Heart left ventricle (tissue), 13 donors: ENCODE results near the gene MKLN1.

Source experiments
- POLR2A ChIP-seq, 2 donors: fragments of 450-650 bp; IDR thresholded peaks; one replicate each; pipeline ENCODE4 v1.6.1; 2017; ENCODE audit warnings: antibody characterized with exemption in 2 of 2, mild to moderate bottlenecking in 2 of 2, moderate library complexity in 2 of 2
- TF ChIP-seq, protein P1 (sequence below), 12 donors: fragments of 200-600 bp; sonication (generic) in 4 of 12; IDR thresholded peaks; one replicate each; pipeline versions ENCODE4 v1.5.0 to v1.8.0; 2018 to 2022; ENCODE audit warnings: antibody characterized with exemption in 12 of 12, mild to moderate bottlenecking in 5 of 12
- donor health status: ischemic (EF 13 %, LVEDD 7.1; RV severe dilation, severe dysfunction).
- donor health status: DM: no; HTN: yes; CAD: no.
- donor health status: DM: no; HTN: no; CAD: no.
- donor health status: ischemic (EF 25% LVEDD 6.9; RV normal size, moderate dysfunction).
- donor health status: ischemic (EF 25% LVEDD 5.7; RV mildly dilated, moderate dysfunction).
- donor health status: ischemic (EF 35%, LVEDD 5.7; RV mildly dilated, moderate dysfunction).
- donor health status: nonischemic (EF 11% LVEDD 7.7; RV severe dilation, severe dysfunction).
- donor health status: DM: yes; HTN: yes; CAD: no.
- donor health status: PGD.
- donor health status: ischemic (EF 29% LVEDD 5.4; RV normal size, mild dysfunction).
- donor health status: nonischemic (EF 23%, LVEDD 6.1; RV moderate dilation, normal function).

DNA sequence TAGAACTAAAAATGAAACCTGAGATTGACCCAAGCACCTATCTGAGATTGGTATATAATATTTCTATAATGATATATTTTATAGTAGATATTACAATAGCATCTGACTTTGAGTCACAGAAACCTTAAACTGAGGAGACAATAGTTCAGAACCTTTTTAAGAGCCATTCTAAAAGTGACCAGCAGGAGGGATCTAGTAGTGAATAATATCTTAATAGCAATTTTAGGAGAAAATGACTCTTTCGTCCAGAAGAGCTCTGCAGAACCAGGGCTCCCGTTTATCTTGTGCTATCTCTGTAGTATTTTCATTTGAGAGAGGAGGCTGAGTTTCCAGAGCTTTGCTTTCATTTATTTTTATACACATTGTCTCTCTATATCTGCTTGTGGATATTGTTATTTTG is 160.7 kb downstream of the MKLN1 start:
- TF ChIP-seq, protein P1, sequence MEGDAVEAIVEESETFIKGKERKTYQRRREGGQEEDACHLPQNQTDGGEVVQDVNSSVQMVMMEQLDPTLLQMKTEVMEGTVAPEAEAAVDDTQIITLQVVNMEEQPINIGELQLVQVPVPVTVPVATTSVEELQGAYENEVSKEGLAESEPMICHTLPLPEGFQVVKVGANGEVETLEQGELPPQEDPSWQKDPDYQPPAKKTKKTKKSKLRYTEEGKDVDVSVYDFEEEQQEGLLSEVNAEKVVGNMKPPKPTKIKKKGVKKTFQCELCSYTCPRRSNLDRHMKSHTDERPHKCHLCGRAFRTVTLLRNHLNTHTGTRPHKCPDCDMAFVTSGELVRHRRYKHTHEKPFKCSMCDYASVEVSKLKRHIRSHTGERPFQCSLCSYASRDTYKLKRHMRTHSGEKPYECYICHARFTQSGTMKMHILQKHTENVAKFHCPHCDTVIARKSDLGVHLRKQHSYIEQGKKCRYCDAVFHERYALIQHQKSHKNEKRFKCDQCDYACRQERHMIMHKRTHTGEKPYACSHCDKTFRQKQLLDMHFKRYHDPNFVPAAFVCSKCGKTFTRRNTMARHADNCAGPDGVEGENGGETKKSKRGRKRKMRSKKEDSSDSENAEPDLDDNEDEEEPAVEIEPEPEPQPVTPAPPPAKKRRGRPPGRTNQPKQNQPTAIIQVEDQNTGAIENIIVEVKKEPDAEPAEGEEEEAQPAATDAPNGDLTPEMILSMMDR (IDR thresholded peaks at IDR 0.05) = peak in 10 of 12 donors; percentile 13 to 50 (median 34)
- no peak for TF ChIP-seq POLR2A (IDR thresholded peaks at IDR 0.05)
